Measurements from ENCODE around the gene DNAJA2.
A peak's percentile ranks its signal among the peaks of the same experiment; 100 is the strongest.
"Not testable (repeated sequence)": the region's sequence is repeated elsewhere in the genome, so short reads cannot be mapped to it uniquely, and the experiment has no call there.

The DNAJA2 gene

DNA sequence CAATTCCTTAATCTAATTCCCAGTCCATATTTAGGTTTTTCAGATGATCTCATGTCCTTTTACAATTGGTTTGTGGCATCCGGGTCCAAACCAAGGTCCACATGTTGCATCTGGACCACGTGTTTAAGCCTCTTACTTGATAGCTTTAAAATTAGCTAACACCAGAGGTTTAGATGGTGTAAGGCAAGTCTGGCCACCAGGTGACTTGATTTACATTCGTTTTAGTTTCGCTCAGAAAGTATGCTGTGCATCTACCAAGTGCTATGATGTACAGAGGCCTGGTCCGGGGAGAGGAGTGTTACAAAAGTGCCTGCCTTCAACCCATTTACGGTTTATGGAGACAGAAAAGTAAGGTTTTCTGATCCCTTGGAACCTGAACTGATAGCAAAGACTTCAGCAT is 878 bp upstream of the DNAJA2 start:
- peak; percentile 17 for DNase-seq

DNA sequence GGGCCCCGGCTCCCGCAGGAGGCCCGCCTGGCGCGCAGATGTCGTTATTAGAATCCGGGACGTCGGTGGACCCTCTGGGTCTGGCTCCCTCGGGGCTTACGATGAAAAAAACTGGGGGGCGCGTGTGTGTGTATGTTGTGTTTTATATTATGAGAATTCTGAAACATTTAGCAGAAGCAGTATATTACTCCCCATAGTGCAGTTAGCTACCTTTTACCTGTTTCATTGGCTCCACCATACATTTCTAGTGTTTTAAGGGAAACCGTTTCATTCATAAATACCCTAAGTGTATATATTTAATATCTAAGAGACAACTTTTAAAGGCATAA is 486 bp upstream of the DNAJA2 start:
- DNase-seq = no peak

DNA sequence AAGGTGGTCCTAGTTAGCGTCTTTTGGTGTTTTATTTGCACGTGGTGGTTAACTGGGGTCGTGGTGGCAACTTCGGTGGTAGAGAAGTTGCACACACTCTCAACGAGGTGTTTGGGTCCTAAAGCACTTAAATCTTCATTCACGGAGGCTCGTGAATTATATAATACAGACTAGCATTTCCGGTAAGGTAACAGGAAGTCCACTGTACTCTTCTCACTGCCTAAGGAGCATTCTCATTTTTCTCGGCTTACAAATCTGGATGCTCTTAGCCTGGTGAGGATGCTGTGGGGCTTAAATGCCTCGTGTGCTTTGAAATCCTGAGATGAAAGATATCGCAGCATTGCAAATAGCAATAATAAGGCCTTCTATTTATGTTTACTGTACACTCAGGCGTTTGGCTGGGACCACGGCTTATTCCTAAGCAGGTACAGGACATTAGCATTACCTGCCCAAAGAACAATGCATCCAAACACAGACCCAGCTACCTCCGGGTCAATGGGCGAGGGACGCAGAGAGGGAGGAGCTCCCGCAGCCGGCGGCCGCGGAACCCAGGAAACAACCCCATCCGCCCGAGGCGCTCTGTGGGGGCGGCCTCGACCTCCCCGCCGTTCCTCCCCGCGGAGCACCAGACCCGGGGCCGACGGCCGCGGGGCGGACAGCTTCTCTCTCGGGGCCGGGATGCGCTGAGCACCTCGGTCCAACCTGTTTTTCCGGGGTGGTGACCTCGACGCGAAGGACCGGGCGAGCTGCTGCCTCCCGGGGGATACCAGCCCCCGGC is 856 bp downstream of the DNAJA2 start:
- DNase-seq = peak; percentile 49

DNA sequence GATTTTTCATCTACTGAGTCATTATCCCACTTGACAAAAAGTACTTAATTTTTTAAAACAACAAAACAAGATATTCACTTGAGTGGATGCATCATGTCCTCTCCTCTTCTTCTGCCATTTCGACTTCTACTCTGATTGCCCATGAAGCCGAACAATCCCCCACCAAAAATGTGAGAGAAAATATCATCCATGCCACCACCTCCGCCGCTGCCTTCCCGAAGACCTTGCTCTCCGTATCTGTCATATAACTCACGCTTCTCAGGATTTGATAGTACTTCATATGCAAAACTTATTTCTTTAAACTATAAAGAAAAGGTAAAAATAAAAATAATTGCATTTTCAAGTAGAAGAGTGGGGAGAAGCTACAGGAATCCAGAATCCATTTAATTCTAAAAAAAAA is 2.2 kb downstream of the DNAJA2 start:
- DNase-seq = no peak

DNA sequence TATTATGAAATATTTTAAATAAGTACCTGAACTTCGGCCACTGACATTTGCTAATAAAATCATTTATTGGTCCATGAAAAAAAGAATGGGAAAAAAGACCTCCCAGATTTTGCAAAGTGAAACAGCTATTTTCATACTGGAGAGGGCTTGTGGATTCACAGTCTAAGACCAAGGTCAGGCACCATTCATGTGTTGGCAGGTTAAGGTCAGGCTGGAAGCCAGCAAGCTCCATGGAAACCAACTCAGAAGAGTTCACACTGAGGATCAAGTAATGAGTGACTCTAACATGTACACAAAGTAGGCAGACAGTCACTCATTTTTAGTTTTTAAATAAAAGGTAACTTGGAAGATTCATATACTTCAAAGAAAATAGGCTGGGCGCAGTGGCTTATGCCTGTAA is 3.4 kb downstream of the DNAJA2 start:
- no peak for DNase-seq

DNA sequence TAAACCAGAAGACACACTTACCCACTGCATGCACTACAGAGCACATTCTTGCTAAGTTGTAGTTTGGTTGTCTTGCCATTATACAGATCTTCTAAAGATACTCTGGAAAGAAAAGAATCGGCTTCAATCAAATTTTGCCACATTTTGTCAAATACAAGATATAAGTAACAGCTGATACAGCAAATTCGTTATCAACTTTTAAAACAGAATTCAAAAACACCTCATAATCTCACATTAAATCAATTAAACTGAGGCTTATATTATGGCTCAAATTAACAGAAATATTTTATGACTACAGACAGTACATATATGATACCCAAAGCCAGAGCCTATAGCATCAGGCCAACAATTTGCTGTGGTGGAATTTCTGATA is 5.4 kb downstream of the DNAJA2 start:
- DNase-seq = no peak

DNA sequence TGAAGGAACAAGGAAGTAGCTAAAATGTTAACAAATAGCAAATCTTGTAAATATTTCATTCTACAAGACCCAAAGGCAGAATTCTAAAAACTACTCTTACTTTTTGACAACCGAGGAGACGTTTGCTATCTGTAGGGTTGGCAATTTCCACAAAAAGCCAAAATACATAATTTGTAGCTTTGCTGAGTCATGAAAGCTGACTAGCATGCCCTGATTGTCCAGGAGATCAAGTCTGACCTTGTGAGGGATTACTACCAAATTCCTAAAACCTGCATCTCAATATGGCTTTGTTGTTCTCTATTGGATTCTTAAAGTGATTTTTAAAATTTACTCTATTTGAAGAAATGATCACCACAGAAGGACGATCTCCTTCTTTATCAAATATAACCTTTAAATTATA is 10.8 kb downstream of the DNAJA2 start:
- DNase-seq = no peak

DNA sequence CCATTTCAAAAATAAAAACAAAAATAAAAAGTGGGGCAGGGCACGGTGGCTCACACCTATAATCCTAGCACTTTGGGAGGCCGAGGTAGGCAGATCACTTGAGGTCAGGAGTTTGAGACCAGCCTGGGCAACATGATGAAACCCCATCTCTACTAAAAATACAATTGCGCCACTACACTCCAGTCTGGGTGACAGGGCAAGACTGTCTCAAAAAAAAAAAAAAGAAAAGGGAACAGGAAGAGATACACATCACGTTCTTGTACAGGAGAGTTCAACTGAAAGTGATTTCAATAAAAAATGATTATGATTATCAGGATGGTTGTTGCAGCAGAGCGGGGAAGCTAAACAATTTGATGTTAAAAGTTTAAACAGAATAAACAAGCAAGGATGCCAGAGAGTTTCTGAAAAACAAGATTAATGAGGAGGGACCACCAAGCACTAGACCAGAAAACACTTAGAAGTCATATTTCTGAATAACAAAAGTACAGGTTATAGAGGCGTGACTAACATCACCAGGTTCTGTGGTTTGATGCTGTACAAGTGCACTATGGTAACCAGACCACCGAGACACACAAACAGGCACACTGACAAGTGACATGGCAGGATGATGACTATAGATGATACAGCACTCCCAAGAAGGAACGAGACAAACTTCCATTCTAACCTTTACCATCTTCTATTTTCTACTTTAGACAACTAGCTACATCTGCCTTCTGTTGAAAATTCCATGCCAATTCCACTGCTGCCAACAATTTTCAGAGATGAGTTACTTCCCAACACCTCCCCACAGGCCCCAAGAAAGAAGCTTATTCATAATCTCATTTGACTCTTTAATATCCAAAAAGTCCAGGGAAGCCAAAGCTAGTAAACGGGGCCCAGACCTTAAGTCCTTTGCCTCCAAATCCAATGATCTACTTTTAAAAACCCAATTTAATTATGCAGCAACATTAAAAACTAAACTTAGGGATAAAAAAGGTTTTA is 11.8 kb downstream of the DNAJA2 start:
- DNase-seq = no peak

DNA sequence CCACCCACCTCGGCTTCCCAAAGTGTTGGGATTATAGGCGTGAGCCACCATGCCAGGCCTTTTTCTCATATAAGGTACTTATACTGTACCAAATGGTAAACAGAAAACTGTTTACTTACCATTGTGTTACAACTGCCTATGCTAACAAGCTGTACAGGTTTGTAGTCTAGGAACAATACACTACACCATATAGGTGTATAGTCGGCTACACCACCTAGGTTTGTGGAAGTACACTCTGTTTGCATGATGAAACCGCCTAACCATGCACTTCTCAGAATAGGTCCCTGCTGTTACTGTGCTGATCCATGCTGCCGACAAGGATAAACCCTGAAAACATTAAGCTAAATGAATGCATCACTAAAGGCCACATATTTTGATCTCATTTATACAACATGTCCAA is 18.9 kb downstream of the DNAJA2 start:
- DNase-seq = no peak

DNA sequence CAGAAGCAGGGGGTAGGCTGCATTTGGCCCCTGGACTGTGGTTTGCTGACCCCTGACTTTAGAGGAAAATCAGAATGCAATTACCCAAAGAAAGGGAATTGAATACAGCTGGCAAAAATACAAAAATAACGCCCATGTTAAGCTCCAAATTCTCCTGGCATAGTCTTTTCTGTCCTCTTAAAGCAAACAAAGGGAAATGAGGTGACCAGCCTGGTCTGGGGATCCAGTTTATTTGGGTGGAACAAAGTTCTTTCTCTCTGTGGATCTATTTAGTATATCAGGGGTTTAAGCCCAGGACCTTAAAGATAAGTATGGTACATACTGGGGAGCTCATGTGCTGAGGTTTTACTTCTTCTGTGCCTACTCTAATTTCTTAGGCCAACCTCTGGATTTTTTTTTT is 23.5 kb downstream of the DNAJA2 start:
- no peak for DNase-seq

DNA sequence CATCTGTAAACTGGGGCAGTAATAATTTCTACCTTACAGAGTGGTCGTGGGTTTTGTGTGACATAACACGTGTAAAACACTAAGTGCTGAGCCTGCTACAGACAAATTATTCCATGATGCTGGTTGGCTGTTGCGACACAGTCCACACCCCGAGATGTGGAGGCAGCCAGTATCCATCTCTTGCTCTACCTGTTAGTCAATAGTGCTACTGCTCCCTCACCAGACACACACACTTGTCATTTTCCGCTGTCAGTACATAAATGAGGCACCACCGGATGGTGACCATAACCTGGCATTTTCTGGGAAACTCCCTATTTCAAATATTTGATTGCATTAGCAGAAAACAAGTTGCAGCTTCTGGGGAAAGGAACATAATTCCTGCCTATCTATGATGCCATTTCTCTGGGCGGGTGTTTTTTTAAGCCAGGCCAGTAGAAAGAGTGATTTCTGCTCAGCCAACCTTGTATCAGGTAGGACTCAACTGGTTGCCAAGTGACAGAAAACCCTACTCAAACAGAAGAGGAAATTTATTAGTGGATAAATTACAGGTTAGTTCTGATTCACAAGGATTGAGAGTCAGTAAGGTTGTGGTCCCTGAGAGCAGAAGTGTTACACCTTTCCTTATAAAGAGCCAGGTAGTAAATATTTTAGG is 24.1 kb downstream of the DNAJA2 start:
- DNase-seq = no peak

DNA sequence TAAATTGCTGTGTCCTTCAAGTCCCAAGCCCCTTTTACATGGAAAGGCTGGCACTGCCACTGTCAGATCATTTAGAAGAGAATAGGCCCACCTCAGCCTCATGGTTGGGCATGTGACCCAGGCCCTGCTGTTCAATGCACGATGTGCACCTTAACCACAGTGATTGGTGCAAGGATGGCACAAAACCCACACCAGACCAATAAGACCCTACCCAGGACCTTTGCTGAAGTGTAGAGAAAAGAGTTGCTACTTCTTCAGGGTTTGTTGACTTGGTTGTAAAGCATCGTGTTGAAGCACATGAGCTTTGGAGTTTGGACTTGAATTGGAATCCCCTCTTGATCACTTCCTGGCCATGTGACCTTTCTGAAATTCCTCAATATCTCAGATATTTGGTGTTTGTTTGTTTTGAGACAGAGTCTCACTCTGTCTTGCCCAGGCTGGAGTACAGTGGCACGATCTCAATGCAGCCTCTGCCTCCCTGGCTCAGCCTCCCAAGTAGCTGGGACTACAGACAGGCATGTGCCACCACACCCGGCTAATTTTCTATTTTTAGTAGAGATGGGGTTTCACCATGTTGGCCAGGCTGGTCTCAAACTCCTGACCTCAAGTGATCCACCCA is 24.8 kb downstream of the DNAJA2 start:
- DNase-seq = no peak

DNA sequence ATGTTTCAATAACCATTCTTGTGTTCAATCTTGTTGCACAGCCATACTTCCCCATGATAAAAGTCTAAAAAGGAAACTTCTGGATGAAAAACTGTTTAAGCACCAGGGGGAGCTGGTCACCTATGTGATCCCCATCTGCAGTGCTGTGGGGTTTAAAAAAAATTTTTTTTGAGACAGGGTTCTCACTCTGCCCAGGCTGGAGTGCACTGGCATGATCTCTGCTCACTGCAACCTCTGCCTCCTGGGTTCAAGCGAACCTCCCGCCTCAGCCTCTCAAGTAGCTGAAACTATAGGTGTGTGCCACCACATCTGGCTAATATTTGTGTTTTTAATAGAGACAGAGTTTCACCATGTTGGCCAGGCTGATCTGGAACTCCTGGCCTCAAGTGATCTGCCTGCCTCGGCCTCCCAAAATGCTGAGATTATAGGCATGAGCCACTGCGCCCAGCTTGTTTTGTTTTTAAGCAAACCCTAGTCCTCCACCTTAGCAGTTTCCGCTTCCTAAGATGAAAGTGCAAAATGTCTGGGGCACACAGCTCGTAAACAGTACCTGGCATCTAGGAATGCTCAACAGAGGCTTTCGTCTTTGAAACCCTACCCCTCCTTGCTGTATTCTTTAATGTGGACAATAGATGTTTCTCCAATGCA is 25.4 kb downstream of the DNAJA2 start:
- DNase-seq = peak; percentile 25

DNA sequence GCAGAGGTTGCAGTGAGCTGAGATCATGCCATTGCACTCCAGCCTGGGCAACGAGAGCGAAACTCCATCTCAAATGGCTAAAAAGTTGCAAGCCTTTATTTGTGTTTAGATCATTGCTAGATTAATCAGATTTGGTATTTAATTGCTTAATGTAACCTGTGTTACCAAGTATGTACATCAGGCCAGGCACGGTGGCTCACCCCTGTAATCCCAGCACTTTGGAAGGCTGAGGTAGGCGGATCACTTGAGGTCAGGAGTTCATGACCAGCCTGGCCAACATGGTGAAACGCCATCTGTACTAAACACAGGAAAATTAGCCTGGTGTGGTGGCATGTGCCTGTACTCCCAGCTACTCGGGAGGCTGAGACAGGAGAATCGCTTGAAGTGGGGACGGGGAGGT is 28.8 kb downstream of the DNAJA2 start:
- not testable (repeated sequence) for DNase-seq

DNA sequence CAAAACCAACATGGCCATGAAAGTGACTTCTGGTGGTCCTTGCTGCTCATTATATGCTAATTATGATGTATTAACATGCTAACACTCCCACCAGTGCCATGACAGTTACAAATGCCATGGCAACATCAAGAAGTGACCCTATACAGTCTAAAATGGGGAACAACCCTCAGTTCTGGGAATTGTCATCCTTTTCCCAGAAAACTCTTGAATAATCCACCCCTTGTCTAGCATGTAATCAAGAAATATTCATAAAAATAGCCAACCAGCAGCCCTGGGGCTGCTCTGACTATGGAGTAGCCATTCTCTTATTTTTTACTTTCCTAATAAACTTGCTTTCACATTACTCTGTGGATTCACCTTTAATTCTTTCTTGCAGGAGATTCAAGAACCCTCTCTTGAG is 35.9 kb downstream of the DNAJA2 start:
- no peak for DNase-seq

DNA sequence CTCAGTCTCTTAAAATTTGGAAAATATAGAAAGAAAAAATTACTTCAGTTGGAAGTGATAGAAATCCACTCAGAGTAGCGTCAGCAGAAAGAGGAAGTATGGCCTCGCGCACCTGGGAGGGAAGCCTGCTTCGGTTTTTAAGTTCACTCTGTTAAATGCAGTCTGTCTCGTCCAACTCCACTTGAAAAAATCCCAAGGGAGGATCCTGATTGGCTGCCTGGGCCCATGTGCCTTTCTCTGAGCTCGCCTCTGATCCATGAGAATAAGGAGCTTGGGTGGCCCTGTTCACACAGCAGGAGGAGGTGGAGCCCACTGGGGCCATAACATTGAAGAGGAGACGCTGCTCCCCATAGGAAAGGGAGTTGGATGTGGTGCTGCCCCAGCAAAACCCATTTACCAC is 40.7 kb downstream of the DNAJA2 start:
- DNase-seq = no peak

DNA sequence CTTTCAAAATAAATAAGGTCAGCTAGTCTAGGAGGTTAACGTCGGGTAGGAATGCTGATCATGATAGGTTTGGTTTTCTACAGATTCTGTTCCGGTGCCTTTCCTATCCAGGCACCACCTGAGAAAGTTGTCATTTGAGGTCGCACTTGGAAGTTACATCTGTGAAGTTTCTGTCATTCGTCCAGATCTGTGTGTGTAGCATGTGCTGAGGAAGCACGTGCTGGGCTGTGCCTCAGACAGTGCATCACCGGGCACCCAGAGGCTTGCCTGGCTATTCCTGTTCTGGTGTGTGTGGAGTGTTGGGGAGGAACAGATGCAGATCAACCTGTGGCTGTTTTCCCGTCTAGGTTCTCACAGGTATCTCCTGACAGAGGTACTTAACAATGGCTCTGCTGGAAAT is 42.6 kb downstream of the DNAJA2 start:
- no peak for DNase-seq

DNA sequence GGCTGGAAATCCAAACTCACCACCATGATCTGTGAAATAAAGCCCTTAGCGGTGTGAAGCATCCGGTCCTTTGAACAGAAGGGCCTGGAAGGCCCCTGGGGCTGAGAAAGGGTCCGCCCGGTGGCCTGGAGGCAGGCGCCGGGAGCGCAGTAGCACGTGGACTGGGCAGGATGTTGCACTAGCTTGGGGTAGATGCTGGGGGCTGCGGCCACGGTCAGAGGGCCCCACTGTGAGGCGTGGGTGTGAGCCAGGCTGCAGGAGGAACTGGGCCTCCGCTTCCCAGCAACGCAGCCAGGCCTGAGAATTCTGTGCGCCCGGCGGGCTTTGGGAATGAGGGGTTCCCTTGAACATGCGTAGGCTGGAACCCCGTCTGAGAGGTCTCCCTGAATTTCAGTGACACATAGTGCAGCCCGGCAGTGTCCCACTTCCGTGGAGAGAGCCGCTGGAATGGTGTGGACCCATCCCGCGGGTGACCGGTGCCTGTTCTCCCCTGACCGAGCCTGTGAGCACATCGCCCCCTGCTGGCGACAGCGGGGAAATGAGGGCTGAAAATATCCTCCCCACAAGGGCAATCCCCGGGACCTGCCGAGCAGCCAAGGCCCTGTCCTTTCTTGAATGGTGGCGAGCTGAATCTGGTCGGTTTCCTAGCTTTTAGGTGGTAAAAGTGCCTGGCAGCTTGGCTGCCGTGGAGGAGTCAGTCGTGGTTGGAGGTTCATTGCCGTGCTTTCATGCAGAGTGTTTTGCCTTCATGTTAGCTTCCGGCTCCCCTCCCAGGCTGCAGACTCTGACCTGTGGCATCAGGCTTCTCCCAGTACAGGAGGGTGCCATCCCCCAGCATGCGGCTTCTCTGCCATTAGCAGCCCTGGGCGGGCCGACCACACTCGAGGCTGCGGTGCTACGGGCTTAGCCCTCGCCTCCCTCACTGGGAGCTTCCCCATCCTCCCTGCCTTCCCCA is 43.8 kb downstream of the DNAJA2 start:
- DNase-seq = peak; percentile 57

DNA sequence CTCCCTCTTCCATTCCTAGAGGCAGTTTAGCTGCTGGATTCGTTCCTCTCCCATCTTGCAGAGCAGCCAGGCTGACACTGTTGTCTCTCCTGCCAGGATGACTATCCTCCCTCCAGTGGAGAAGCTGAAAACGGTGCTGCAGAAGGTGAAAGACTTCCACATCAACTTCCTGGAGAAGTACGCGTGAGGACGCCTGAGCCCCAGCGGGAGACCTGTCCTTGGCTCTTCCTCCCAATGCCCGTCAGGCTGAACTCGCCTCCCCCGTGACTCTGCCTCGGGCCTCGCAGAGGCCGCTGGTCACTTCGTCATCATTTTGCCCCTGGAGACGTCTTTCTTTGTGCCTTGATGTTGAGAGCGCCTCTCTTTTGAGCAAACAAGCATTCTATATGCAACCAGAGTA is 44.7 kb downstream of the DNAJA2 start:
- no peak for DNase-seq

DNA sequence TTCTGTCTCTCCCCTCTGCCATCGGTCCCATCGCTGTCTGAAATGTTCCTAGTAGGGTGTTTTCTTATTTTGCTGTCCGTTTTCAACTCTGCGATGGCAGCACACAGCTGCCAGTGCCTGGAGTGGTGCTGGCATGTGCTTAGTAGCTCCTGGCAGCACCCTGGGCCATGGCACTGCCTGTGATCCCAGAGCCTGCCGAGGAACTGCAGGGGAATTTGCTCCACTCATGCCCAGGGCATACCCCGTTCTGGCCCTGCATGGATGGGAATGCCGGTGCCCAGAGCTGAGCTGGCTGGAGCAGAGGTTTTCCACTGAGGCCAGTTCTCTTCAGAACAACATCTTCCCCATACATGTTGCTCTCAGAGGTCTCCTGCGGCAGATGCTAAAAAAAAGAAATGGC is 46.2 kb downstream of the DNAJA2 start:
- no peak for DNase-seq

DNA sequence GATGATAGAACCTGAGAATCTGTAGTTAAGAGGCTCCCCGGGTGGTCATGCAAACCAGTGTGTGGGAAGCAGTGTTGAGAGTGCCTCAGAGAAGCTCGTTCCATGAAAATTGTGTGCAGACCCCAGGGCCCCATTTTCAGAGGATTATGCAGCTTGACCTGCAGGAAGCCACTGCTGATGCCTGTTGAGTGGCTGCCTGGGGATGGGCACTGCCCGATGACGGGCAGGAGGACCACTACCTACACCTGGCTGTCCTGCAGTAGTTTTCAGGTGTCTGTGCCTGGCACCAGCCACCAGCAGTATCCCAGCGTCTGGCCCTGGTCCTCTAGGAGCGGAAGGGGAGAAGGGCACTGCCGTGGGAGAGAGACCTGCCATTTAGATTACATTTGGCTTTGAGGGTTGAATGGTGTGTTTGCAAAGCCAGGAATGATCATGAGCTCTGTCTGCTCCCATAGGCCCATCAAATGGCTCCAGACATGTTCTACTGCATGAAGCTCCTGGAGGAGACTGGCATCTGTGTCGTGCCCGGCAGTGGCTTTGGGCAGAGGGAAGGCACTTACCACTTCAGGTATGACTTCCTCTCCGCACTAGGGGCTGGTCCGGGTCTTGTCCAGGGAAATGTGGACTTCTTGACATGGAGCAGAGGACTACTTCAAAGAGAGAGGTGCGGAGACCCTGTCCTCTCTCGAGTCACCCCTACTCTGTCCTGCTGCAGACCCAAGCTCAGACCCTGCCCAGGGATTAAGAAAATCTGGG is 46.8 kb downstream of the DNAJA2 start:
- DNase-seq = no peak

Data from activated naive CD4-positive, alpha-beta T cell treated with anti-CD3 and anti-CD28 coated beads, Interleukin-2, amount 50 U/mL, for 16 hours (primary cell).